HG03196 (cell line): ENCODE data around the gene ZNF148.
"Not testable (repeated sequence)": the region's sequence is repeated elsewhere in the genome, so short reads cannot be mapped to it uniquely, and the experiment has no call there.

Experiments used
- ATAC-seq: cut with Tn5 transposase; IDR thresholded peaks from one replicate; pipeline ENCODE4 v1.9.1; 2021; ENCODE audit not compliant: unreplicated experiment

Gene ZNF148

DNA sequence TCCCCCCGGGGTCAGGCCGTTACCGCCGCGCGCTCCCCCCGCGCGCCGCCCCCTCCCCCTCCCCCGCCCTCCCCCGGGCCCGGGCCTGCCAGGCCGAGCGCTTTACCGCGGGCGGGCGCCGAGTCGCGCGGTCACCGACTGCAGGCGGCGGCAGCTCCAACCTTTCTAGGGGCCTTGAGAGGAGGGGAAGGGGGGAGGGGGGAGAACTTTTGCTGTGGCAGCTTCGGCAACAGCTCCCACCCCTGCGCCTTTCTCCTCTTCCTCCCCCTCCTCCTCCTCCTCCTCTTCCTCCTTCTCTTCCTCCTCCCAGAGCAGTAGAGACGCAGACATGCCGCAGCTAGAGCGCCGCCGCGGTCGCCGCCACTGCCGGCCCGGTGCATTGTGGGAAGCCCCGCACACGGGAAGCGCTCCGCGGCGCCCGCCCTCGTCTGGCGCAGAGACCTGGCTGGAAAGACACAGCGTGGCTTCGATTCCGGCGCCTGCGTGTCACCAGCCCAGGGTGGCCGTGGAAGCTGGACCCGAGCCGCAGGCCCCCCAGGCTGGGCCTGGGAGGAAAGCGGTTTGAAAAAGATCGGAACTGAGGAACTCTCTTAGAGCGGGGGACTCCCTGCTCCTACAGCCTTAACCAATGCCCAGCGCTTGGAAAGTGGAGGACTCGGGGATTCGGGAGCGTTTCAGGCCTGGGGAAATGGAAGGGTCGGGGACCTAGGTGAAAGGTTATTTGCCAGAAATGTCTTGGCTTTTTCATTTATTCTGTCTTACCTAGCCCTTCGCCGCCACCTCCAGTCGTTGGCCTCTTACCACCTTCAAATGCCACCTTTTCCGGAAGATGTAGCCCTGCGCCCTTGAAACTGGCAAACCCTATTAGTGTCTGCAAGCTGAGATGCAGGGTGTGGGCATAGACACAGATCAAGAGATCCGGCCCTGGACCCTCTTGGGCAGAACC is at the start of gene ZNF148:
TSS of gene ZNF148 (minus strand) at position 330 of the 946 bp plus-strand sequence. CDS start 61,685 bp downstream, outside the sequence.
- peak; percentile 91 for ATAC-seq

DNA sequence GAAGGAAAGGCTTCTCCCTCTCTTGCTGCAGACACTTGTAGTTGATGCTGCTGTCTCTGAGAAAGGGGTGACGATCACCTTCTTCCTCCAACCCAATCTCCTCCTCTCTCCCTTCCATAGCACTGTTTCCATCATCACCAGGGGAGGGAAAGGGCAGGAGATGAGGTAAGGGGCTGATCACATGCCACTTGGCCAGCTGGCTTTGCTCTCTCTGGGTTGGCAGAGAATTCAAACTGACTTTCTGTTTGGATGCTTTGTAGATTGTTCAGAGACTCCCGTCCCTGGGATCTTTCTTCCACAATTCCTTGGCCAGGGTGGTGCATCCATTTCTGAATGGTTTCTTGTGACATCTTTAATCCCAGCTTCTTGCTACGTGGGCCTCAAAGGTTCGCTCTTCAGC is 43.2 kb upstream of the ZNF148 start:
- ATAC-seq = no peak

GRCh38 chr3:125416235-125416634 is 41.1 kb upstream of the ZNF148 start:
- ATAC-seq = no peak

DNA sequence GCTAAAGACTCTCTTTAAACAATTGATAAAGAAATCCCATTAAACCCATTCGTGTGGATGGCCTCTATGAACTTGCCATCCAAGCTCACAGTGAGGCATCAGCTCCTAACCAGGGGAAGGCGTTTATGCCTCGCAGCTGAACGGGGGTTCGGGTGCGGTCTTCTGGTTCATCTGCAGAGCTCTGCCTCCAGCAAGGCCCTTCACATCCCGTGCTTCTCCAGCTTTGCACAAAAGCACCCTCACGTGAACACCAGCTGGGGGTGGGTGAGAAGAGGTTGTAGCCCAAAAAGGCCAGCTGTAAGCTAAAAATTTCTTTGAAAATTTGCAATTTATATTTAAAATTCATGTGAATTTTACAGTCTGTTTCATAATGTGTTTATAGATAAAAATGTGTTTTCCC is 39.5 kb upstream of the ZNF148 start:
- ATAC-seq = no peak

- ATAC-seq = no peak
These were observed 35.8 kb upstream of the ZNF148 start for GRCh38 chr3:125410922-125411321.

DNA sequence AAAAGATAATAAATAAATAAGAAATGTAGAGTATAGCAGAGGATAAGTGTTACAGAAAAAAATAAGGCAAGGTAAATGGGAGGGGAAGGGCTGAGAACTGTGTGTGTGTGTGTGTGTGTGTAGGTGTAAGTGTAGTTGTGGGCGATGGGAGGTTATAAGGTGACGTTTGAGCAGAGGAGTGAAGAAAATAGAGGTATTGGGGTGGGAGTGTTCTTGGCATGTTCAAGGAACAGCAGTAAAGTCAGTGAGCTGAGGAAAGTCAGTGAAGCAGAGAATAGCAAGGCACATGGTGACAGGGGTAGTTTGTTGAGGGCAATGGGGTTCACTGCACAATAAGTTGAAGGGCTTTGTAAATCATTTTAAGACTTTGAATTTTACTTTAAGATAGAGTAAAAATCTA is 30.9 kb upstream of the ZNF148 start:
- ATAC-seq = no peak

- not testable (repeated sequence) for ATAC-seq
These were observed 30.4 kb upstream of the ZNF148 start for GRCh38 chr3:125405515-125405914.

DNA sequence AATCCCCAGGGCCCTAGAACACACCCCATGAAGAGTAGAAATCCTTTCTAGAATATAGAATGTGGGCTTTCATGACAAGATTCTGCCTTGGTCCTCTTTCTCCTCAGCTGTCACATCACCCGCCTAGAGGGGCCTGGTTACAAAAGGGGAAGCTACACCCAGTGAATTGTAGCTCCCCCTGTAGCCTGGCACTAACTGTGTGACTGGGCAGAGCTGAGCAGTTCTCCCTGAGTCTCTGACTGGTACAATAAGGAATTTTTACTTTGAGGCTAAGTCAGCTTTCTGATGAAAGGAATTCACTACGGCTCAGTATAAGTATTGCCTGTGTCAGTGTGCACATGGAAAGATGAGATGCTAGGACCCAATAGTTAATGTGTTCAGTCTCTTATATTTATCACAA is 28.7 kb upstream of the ZNF148 start:
- no peak for ATAC-seq

GRCh38 chr3:125402639-125403038 is 27.5 kb upstream of the ZNF148 start:
- ATAC-seq = no peak

GRCh38 chr3:125401402-125401801 is 26.3 kb upstream of the ZNF148 start:
- ATAC-seq = no peak

DNA sequence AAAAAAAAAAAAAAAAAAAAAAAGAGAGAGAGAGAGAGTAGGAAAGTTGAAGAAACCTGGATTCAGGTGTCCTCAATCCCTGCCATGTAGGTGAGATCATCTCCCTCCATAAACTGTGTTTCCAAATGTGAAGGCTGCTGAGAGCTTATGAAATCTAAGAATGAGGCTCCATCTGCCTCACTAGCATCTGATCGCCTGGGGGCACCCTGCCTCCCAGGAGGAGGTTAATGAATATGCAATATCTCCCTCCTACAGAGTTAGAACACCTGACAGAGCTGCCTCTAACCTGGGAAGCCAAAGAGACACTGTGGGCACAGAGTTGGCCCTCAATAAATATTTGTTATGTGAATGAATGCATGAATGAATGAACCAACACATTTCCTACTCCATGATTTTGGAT is 23.8 kb upstream of the ZNF148 start:
- no peak for ATAC-seq

DNA sequence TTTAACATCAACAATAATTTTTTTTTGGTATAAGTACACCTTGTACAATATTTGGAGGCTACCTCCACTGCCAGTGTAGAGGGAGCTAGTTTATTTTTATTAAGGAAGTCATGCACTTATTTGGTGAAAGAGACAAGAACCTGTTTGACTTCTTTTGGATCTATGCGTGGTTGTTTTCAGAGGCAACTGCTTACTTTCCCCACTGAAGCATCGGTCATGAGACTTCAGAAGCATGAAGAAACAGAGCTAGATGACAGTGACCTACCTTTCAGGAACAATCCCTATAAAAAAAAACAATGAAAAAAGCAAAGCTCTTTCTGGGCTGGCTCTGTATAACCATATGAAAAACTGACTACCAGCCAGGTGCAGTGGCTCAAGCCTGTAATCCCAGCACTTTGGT is 20.0 kb upstream of the ZNF148 start:
- ATAC-seq = no peak

- no peak for ATAC-seq
These were observed 19.3 kb upstream of the ZNF148 start for GRCh38 chr3:125394406-125394805.

- no peak for ATAC-seq
These were observed 14.2 kb upstream of the ZNF148 start for GRCh38 chr3:125389282-125389681.

DNA sequence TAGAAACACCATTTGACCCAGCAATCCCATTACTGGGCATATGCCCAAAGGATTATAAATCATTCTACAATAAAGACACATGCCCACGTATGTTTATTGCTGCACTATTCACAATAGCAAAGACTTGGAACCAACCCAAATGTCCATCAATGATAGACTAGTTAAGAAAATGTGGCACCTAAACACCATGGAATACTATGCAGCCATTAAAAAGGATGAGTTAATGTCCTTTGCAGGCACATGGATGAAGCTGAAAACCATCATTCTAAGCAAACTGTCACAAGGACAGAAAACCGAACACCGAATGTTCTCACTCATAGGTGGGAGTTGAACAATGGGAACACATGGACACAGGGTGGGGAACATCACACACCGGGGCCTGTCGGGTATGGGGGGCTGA is 13.2 kb upstream of the ZNF148 start:
- not testable (repeated sequence) for ATAC-seq

GRCh38 chr3:125386811-125387210 is 11.7 kb upstream of the ZNF148 start:
- no peak for ATAC-seq

DNA sequence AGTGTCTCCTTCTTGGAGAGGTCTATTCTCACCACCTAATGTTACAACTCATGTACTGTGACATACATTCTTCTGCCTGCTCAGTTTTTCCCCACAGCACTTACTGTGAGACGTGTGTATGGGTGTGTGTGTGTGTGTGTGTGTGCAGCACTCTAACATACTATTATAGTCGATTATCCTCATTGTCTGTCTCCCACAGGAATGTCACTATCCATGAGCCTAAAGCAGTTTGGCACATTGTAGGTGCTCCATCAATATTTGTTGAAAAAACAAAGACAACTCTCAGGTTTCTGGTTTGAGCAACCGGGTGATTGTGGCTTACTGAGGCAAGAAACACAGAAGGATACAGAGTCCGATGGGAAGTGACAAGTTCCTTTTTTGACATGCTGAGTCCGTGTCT is 8.6 kb upstream of the ZNF148 start:
- ATAC-seq = no peak

DNA sequence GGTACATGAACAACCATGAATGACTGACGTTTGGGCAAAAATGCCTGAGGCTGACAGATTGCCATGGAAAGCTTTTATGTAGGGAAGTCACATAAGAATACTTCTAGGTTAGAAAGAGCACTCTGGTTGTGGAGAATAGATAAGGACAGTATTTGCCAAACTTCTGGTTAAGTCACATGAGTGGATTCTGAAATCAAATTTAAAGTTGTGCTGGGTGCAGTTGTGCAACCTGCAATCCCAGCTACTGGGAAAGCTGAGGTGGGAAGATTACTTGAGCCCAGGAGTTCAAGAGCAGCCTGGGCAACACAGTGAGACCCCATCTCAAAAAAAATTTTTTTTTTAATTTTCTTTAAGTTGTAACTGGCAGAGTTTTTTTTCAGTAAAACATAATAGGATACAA is 7.2 kb upstream of the ZNF148 start:
- no peak for ATAC-seq

DNA sequence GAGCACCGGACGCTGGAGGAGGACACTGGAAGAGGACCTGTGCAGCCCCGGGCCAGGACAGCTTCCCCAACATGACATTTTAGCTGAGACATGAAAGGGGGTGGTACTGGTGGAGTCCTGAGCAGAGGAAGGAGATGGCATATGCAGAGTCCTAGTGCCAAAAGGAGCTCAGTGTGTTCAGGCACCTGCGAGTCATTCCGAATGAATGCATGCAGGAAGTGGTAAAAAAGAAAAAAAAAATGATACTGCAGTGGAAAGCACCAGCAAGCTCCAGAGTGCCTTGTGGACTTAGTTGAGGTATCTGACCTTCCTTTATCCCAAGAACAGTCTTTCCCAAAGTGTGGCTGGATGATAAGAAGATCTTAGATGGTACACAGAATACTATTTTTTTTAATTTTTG is 6.6 kb upstream of the ZNF148 start:
- no peak for ATAC-seq

- no peak for ATAC-seq
These were observed 6.2 kb upstream of the ZNF148 start for GRCh38 chr3:125381314-125381713.

DNA sequence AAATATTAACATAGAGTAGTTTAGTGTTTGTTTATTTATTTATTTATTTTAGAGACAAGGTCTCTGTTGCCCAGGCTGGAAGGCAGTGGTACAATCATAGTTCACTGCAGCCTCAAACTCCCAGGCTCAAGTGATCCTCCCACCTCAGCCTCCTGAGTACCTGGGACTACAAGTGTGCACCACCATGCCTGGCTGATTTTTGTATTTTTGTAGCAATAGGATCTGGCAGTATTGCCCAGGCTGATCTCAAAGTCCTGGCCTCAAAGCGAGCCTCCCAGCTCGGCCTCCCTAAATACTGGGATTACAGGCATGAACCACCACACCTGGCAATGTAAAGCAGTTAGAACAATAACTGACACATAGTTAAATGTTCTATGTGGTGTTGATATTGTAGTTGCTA is 4.4 kb upstream of the ZNF148 start:
- no peak for ATAC-seq

DNA sequence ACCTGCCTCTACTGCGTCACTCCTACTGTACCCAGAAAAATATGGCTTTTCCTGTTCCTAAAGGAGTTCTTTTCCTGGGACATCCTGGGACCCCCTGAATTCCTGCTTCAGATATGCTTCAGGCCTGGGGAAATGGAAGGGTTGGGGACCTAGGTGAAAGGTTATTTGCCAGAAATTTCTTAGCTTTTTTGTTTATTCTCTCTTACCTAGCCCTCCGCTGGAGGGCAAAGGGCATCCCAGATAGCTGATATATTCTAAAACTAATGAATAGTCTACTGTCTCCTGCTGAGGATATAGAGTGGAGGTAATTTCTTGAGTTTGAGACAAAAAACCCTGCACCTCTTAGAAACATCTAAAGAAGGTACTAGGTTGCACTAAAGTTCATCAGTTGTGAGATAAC is 3.6 kb upstream of the ZNF148 start:
- no peak for ATAC-seq
